ENCODE data around the gene ZFPL1. TPM values are rescaled to one million over a fixed set of nuclear protein-coding genes. Genes with fewer than 3 reads are reported as not detected.

Gene ZFPL1
- total and polyA plus RNA-seq, 4 donors, result 12.3 to 19.2 (median 16.3) TPM

DNA sequence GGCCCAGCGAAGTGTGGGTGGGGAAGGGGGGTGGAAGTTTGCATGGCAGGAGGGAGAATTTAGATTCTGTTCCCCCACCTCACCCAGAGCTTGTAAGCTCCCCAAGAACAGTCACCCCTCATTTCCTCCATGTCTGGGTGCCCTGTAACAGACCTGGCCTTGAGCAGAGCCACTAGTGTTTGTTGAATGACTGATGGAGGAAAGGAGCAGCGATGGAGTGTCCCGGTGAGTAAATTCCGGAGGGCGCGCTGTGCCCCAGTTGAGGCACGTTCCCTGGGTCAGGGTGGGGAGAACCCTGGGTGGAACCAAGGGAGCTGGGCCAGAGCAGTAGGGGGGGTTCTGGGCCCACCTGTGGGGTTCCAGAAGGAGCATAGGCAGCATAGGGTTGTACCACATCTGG, 26.5 kb upstream of the ZFPL1 start:
- no peaks in the 10 kb centered on the region for H3K27me3 ChIP-seq (ENCODE audit: control insufficient read depth in 4 of 4, insufficient read depth in 4 of 4, low read length in 3 of 4)
- no peak overlapping the region for H3K4me3 ChIP-seq (ENCODE audit: low read depth in 1 of 3, low read length in 3 of 3)
- no peak overlapping the region for H3K9ac ChIP-seq (ENCODE audit: low read depth in 1 of 2, low read length in 2 of 2)
- TF ChIP-seq EGR1 (IDR thresholded peaks at IDR 0.05; ENCODE audit: low read depth in 2 of 2) (no peak), CTCF (IDR thresholded peaks at IDR 0.05; ENCODE audit: low read depth, low read length, missing input control) (no peak), YY1 (IDR thresholded peaks at IDR 0.05) (no peak), SP1 (IDR thresholded peaks at IDR 0.05) (no peak), HNF4G (IDR thresholded peaks at IDR 0.05) (no peak)
- TF ChIP-seq, protein P1, sequence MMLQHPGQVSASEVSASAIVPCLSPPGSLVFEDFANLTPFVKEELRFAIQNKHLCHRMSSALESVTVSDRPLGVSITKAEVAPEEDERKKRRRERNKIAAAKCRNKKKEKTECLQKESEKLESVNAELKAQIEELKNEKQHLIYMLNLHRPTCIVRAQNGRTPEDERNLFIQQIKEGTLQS (IDR thresholded peaks at IDR 0.05), result no peak
- TF ChIP-seq, protein P2, sequence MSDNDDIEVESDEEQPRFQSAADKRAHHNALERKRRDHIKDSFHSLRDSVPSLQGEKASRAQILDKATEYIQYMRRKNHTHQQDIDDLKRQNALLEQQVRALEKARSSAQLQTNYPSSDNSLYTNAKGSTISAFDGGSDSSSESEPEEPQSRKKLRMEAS (IDR thresholded peaks at IDR 0.05), result no peak
- no peak for DNase-seq (ENCODE audit: low spot score)
- H3K36me3 ChIP-seq (ENCODE audit: control insufficient read depth in 4 of 4, insufficient read depth in 3 of 4, low read depth in 1 of 4, low read length in 3 of 4), result no peaks in the 10 kb centered on the region
- no peaks in the 10 kb centered on the region for H3K9me3 ChIP-seq (ENCODE audit: control insufficient read depth in 4 of 4, low read length in 3 of 4)
- peaks cover 0 to 4% (median 1%) of the 10 kb centered on the region in 4 donors for H3K4me1 ChIP-seq (ENCODE audit: control insufficient read depth in 4 of 4, insufficient read depth in 4 of 4, low read length in 3 of 4)
- 95% methylated on average over 7 of the region's 7 CpGs for WGBS
- H3K27ac ChIP-seq (ENCODE audit: low read depth in 1 of 2, low read length in 2 of 2), result no peak overlapping the region

GRCh38 chr11:65058012-65058411, 26.0 kb upstream of the ZFPL1 start:
- no peaks in the 10 kb centered on the region for H3K9me3 ChIP-seq (ENCODE audit: control insufficient read depth in 4 of 4, low read length in 3 of 4)
- H3K9ac ChIP-seq (ENCODE audit: low read depth in 1 of 2, low read length in 2 of 2), result no peak overlapping the region
- H3K36me3 ChIP-seq (ENCODE audit: control insufficient read depth in 4 of 4, insufficient read depth in 3 of 4, low read depth in 1 of 4, low read length in 3 of 4), result no peaks in the 10 kb centered on the region
- H3K4me1 ChIP-seq (ENCODE audit: control insufficient read depth in 4 of 4, insufficient read depth in 4 of 4, low read length in 3 of 4), result peaks cover 0 to 4% (median 1%) of the 10 kb centered on the region in 4 donors
- 80% methylated on average over 13 of the region's 13 CpGs for WGBS
- TF ChIP-seq TAF1 (conservative IDR thresholded peaks at IDR 0.05) (no peak), HNF4A (conservative IDR thresholded peaks at IDR 0.05) (no peak), FOXA2 (IDR thresholded peaks at IDR 0.05) (no peak), REST (IDR thresholded peaks at IDR 0.05) (no peak)
- no peak overlapping the region for H3K27ac ChIP-seq (ENCODE audit: low read depth in 1 of 2, low read length in 2 of 2)
- H3K27me3 ChIP-seq (ENCODE audit: control insufficient read depth in 4 of 4, insufficient read depth in 4 of 4, low read length in 3 of 4), result no peaks in the 10 kb centered on the region
- no peak overlapping the region for H3K4me3 ChIP-seq (ENCODE audit: low read depth in 1 of 3, low read length in 3 of 3)
- DNase-seq (ENCODE audit: low spot score), result no peak

- H3K9me3 ChIP-seq (ENCODE audit: control insufficient read depth in 4 of 4, low read length in 3 of 4), result no peaks in the 10 kb centered on the region
- DNase-seq (ENCODE audit: low spot score), result no peak
- H3K4me1 ChIP-seq (ENCODE audit: control insufficient read depth in 4 of 4, insufficient read depth in 4 of 4, low read length in 3 of 4), result peaks cover 0 to 4% (median 1%) of the 10 kb centered on the region in 4 donors
- no peak within 1 kb of the TSS for H3K27ac ChIP-seq (ENCODE audit: low read depth in 1 of 2, low read length in 2 of 2)
- 75% methylated on average over 8 of the region's 8 CpGs for WGBS
- no peaks in the 10 kb centered on the region for H3K27me3 ChIP-seq (ENCODE audit: control insufficient read depth in 4 of 4, insufficient read depth in 4 of 4, low read length in 3 of 4)
- no peak within 1 kb of the TSS for H3K9ac ChIP-seq (ENCODE audit: low read depth in 1 of 2, low read length in 2 of 2)
- no peak within 1 kb of the TSS for H3K4me3 ChIP-seq (ENCODE audit: low read depth in 1 of 3, low read length in 3 of 3)
- H3K36me3 ChIP-seq (ENCODE audit: control insufficient read depth in 4 of 4, insufficient read depth in 3 of 4, low read depth in 1 of 4, low read length in 3 of 4), result no peaks in the 10 kb centered on the region
- TF ChIP-seq CTCF (IDR thresholded peaks at IDR 0.05; ENCODE audit: low read depth, low read length, missing input control), result no peak
- no peak for TF ChIP-seq HNF4A (conservative IDR thresholded peaks at IDR 0.05)
- no peak for TF ChIP-seq RXRA (IDR thresholded peaks at IDR 0.05)
- no peak for TF ChIP-seq HNF4G (IDR thresholded peaks at IDR 0.05)
- TF ChIP-seq SP1 (IDR thresholded peaks at IDR 0.05), result no peak
- TF ChIP-seq RAD21 (IDR thresholded peaks at IDR 0.05), result no peak
- TF ChIP-seq, protein P3, sequence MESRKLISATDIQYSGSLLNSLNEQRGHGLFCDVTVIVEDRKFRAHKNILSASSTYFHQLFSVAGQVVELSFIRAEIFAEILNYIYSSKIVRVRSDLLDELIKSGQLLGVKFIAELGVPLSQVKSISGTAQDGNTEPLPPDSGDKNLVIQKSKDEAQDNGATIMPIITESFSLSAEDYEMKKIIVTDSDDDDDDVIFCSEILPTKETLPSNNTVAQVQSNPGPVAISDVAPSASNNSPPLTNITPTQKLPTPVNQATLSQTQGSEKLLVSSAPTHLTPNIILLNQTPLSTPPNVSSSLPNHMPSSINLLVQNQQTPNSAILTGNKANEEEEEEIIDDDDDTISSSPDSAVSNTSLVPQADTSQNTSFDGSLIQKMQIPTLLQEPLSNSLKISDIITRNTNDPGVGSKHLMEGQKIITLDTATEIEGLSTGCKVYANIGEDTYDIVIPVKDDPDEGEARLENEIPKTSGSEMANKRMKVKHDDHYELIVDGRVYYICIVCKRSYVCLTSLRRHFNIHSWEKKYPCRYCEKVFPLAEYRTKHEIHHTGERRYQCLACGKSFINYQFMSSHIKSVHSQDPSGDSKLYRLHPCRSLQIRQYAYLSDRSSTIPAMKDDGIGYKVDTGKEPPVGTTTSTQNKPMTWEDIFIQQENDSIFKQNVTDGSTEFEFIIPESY (IDR thresholded peaks at IDR 0.05), result no peak
- TF ChIP-seq TAF1 (conservative IDR thresholded peaks at IDR 0.05), result no peak
- TF ChIP-seq, protein P2 (IDR thresholded peaks at IDR 0.05), result no peak
- no peak for TF ChIP-seq NR2F2 (IDR thresholded peaks at IDR 0.05)
- no peak for TF ChIP-seq EGR1 (IDR thresholded peaks at IDR 0.05; ENCODE audit: low read depth in 2 of 2)
These were observed 25.5 kb upstream of the ZFPL1 start, which contains the start of gene NAALADL1 for GRCh38 chr11:65058419-65059054. Gene NAALADL1, minus strand, starts transcription at chr11:65058553. Its CDS starts 32 bp downstream, at chr11:65058521.
